Stomach (tissue), 4 donors: ENCODE results near the gene POLR3GL.

Experiments
- CTCF ChIP-seq, 7 experiments: fragments of 450-650 bp in 4 of 7; fragments of 200-600 bp in 3 of 7; sonication (generic) in 3 of 7; IDR thresholded peaks; one replicate each; pipeline ENCODE4 v1.5.1; 2016 to 2019; ENCODE audit warnings: antibody characterized with exemption in 7 of 7, control low read depth in 2 of 7, mild to moderate bottlenecking in 1 of 7
- POLR2A ChIP-seq, 4 donors: fragments of 450-650 bp; IDR thresholded peaks; one replicate each; pipeline ENCODE4 v1.6.1; 2016; ENCODE audit warnings: antibody characterized with exemption in 4 of 4, control low read depth in 2 of 4, mild to moderate bottlenecking in 1 of 4, moderate library complexity in 1 of 4

- no peak for TF ChIP-seq POLR2A (IDR thresholded peaks at IDR 0.05)
- no peak for TF ChIP-seq CTCF (IDR thresholded peaks at IDR 0.05)
Observed at GRCh38 chr1:145917595-145917994, 46.9 kb upstream of the POLR3GL start.
